OCI-LY7 (cell line): ENCODE measurements around the gene RANBP17. TPM values are rescaled to one million over a fixed set of nuclear protein-coding genes. Genes with fewer than 3 reads are reported as not detected.
"Not testable (repeated sequence)": the region's sequence is repeated elsewhere in the genome, so short reads cannot be mapped to it uniquely, and the experiment has no call there.

Experiments
- BruUV-seq: library from RNA; stranded (reverse); fragments of 400-500 nt; replicated peaks from 2 replicates; lab custom pipeline; 2021; lab: Mats Ljungman, UMichigan
- CTCF ChIA-PET: fragments of 300-600 bp; sonication (Branson Sonifier 250); formaldehyde crosslinking; loops from one replicate; lab custom pipeline; 2022; ENCODE audit warnings: antibody characterized with exemption; ENCODE audit not compliant: unreplicated experiment; lab: Charles Lee
- POLR2A ChIA-PET: fragments of 300-600 bp; sonication (Branson Sonifier 250); formaldehyde crosslinking; loops from one replicate; lab custom pipeline; 2022; ENCODE audit warnings: antibody characterized with exemption; lab: Charles Lee
- DNase-seq: peaks from one replicate; pipeline ENCODE4 v3.0.0-alpha.2; 2015; ENCODE audit warnings: low spot score
- H2AFZ ChIP-seq: fragments of 200-600 bp; sonication (generic), shearing (Covaris generic); 2 replicates; pipeline ENCODE4 v1.6.1; 2014; ENCODE audit warnings: mild to moderate bottlenecking, antibody characterized with exemption, low read length, moderate library complexity
- H3K27ac ChIP-seq: fragments of 200-600 bp; sonication (generic); 2 replicates; pipeline ENCODE4 v1.5.1; 2014; ENCODE audit warnings: mixed run types, low read depth, mild to moderate bottlenecking, moderate library complexity, low read length, inconsistent platforms; ENCODE audit not compliant: poor library complexity, severe bottlenecking
- H3K36me3 ChIP-seq: fragments of 200-600 bp; sonication (generic); 2 replicates; pipeline ENCODE4 v1.6.1; 2014; ENCODE audit warnings: mild to moderate bottlenecking, antibody characterized with exemption, low read length, moderate library complexity, mixed read lengths; ENCODE audit not compliant: insufficient read depth
- H3K4me1 ChIP-seq: fragments of 200-600 bp; sonication (generic); 2 replicates; pipeline ENCODE4 v1.5.1; 2014; ENCODE audit warnings: mild to moderate bottlenecking, low read length; ENCODE audit not compliant: insufficient read depth, poor library complexity, severe bottlenecking
- H3K4me2 ChIP-seq: fragments of 200-600 bp; sonication (generic); 2 replicates; pipeline ENCODE4 v1.6.1; 2014; ENCODE audit warnings: mild to moderate bottlenecking, low read length
- H3K4me3 ChIP-seq: fragments of 200-600 bp; sonication (generic); 2 replicates; pipeline ENCODE4 v1.5.1; 2014; ENCODE audit warnings: mild to moderate bottlenecking, low read depth, low read length; ENCODE audit not compliant: poor library complexity, severe bottlenecking
- H3K79me2 ChIP-seq: fragments of 200-600 bp; sonication (generic); 2 replicates; pipeline ENCODE4 v1.6.1; 2016; ENCODE audit warnings: low read depth, mild to moderate bottlenecking, low read length, moderate library complexity, mixed read lengths; ENCODE audit not compliant: insufficient read depth
- H3K9me2 ChIP-seq: fragments of 200-600 bp; sonication (generic); 2 replicates; pipeline ENCODE4 v1.6.1; 2016; ENCODE audit warnings: mild to moderate bottlenecking, low read length, mixed read lengths; ENCODE audit not compliant: insufficient read depth
- H3K9me3 ChIP-seq: fragments of 200-600 bp; sonication (generic); 2 replicates; pipeline ENCODE4 v1.6.1; 2014; ENCODE audit warnings: mild to moderate bottlenecking, mixed run types, low read length, mixed read lengths
- H4K20me1 ChIP-seq: fragments of 200-600 bp; sonication (generic); 2 replicates; pipeline ENCODE4 v1.6.1; 2014; ENCODE audit warnings: mild to moderate bottlenecking, antibody characterized with exemption, low read length, moderate library complexity, mixed read lengths; ENCODE audit not compliant: insufficient read depth
- CTCF ChIP-seq: fragments of 200-600 bp; sonication (generic); conservative IDR thresholded peaks from 2 replicates; pipeline ENCODE4 v1.5.1; 2014; ENCODE audit warnings: mild to moderate bottlenecking, antibody characterized with exemption, low read length, moderate library complexity, mixed read lengths
- EZH2phosphoT487 ChIP-seq: fragments of 200-600 bp; sonication (generic); IDR thresholded peaks from 2 replicates; pipeline ENCODE4 v1.6.1; 2018; ENCODE audit warnings: low read depth, borderline replicate concordance, mild to moderate bottlenecking, mixed run types, antibody characterized with exemption, low read length, moderate library complexity, mixed read lengths
- intact Hi-C: fragments of 100-400 bp; cut with micrococcal nuclease; formaldehyde crosslinking; loops from one replicate; pipeline ENCODE4 v1.10.0; 2022; ENCODE audit not compliant: unreplicated experiment
- total RNA-seq, 2 experiments: library from RNA; depleted of rRNA in 1 of 2; stranded (reverse); fragments of >200 nt in 1 of 2; shearing (Covaris generic) in 1 of 2; gene quantifications; 2 replicates each; pipeline ENCODE4 v1.2.3, GENCODE V29; 2014 to 2022

The RANBP17 gene
- total RNA-seq, 2 experiments from 2014 or later, result not detected

DNA sequence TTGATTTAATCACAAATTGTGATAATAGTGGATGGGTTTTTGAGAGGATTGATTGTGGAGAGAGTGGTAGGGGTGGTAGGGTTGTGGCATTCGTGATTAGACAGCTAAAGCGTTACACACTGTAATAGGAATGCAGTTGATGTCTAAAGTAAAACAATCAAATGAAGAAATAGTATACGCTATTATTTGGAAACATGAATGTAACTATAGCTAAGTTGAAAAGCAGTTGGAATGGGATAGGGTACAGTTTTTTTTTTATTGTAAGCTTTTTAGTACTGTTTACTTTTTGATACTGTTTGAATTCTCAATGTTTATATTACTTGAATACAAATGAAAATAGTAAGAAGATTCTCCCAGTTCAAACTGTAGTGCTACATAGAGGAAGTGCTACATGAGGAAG, 51.8 kb downstream of the RANBP17 start:
- Histone ChIP-seq H3K27ac (no peak overlapping the region), H3K4me1 (no peaks in the 10 kb centered on the region), H3K36me3 (no peaks in the 10 kb centered on the region), H3K4me2 (no peak overlapping the region), H3K9me2 (no peaks in the 10 kb centered on the region), H3K9me3 (no peaks in the 10 kb centered on the region), H2AFZ (no peak overlapping the region), H3K79me2 (no peaks in the 10 kb centered on the region), H4K20me1 (no peaks in the 10 kb centered on the region), H3K4me3 (no peak overlapping the region)
- no peak for TF ChIP-seq CTCF
- TF ChIP-seq EZH2phosphoT487, result no peak
- ChIA-PET POLR2A (interaction anchor here (0.6 kb wide), 1 partner anchor 12 kb away, joined by 4 read pairs; no protein-coding TSS in a partner anchor), CTCF (no interaction called here)
- DNase-seq, result no peak
- intact Hi-C loops, result no loop called here
- BruUV-seq, result no TSS peak

DNA sequence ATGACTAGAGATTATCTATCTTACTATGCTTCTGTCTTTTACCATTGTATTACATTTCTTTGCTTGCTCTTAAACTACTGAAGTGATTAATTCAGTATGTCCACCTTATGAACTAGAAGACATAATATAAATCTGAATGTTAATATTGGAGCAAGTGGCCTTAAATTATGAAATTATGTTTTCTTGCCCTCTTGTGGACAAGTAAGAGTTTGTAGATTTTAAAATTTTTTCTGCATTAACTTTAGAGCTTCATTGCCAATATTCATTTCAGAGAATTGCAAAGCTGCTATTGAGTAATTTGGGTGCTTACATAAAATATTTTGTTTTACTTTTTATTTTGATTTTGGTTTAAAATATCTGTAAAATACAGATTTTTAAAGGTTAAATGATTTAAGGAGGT, 55.3 kb downstream of the RANBP17 start:
- intact Hi-C loops, result no loop called here
- H3K27ac ChIP-seq, result no peak overlapping the region
- no peak for DNase-seq
- no peaks in the 10 kb centered on the region for H3K9me2 ChIP-seq
- H3K79me2 ChIP-seq, result no peaks in the 10 kb centered on the region
- H3K4me1 ChIP-seq, result no peaks in the 10 kb centered on the region
- no peak overlapping the region for H3K4me3 ChIP-seq
- no peaks in the 10 kb centered on the region for H3K9me3 ChIP-seq
- H3K36me3 ChIP-seq, result no peaks in the 10 kb centered on the region
- no peak overlapping the region for H3K4me2 ChIP-seq
- POLR2A ChIA-PET, result no interaction called here
- CTCF ChIA-PET, result no interaction called here
- no TSS peak for BruUV-seq
- no peak overlapping the region for H2AFZ ChIP-seq
- no peaks in the 10 kb centered on the region for H4K20me1 ChIP-seq
- TF ChIP-seq EZH2phosphoT487, result no peak
- 0 out of 2 replicates have a peak, but pooled peaks have one; percentile 41 for TF ChIP-seq CTCF

DNA sequence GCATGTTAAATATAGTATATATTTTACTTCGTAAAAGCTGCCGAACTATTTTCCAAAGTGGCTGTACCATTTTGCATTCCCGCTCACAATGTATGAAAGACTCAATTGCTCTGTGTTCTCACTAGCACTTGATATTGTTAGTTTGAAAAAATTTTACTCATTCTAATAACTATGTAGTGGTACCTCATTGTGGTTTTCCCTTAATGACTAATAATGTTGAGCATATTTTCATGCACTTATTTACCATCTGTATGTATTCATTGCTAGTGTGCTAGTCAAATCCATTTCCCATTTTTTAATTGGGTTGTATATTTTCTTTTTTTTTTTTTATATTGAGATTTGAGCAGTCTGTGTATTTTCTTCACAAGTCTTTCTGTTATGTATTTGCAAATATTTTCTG, 58.4 kb downstream of the RANBP17 start:
- DNase-seq, result no peak
- intact Hi-C loops, result no loop called here
- TF ChIP-seq CTCF, result no peak
- TF ChIP-seq EZH2phosphoT487, result no peak
- POLR2A ChIA-PET, result no interaction called here
- Histone ChIP-seq H3K4me1 (no peaks in the 10 kb centered on the region), H3K27ac (no peak overlapping the region), H2AFZ (no peak overlapping the region), H3K4me3 (no peak overlapping the region), H3K4me2 (no peak overlapping the region), H3K9me2 (no peaks in the 10 kb centered on the region), H4K20me1 (no peaks in the 10 kb centered on the region), H3K36me3 (no peaks in the 10 kb centered on the region), H3K79me2 (no peaks in the 10 kb centered on the region), H3K9me3 (no peaks in the 10 kb centered on the region)
- no TSS peak for BruUV-seq
- CTCF ChIA-PET, result no interaction called here

- H3K4me2 ChIP-seq, BruUV-seq, H3K79me2 ChIP-seq, DNase-seq, CTCF ChIA-PET, H3K36me3 ChIP-seq, H4K20me1 ChIP-seq, intact Hi-C loops, H3K27ac ChIP-seq, H3K9me3 ChIP-seq, H2AFZ ChIP-seq, H3K9me2 ChIP-seq, H3K4me3 ChIP-seq, H3K4me1 ChIP-seq, POLR2A ChIA-PET: not testable (repeated sequence)
Observed at GRCh38 chr5:170922331-170922730, 60.5 kb downstream of the RANBP17 start.
